GM12801 (cell line): Measurements from ENCODE around the gene SP3.

Experiments used
- CTCF ChIP-seq: IDR thresholded peaks from one replicate; pipeline ENCODE4 v1.5.1; 2011; ENCODE audit warnings: control low read depth; ENCODE audit not compliant: insufficient read length; ENCODE audit errors: extremely low read depth

The SP3 gene

DNA sequence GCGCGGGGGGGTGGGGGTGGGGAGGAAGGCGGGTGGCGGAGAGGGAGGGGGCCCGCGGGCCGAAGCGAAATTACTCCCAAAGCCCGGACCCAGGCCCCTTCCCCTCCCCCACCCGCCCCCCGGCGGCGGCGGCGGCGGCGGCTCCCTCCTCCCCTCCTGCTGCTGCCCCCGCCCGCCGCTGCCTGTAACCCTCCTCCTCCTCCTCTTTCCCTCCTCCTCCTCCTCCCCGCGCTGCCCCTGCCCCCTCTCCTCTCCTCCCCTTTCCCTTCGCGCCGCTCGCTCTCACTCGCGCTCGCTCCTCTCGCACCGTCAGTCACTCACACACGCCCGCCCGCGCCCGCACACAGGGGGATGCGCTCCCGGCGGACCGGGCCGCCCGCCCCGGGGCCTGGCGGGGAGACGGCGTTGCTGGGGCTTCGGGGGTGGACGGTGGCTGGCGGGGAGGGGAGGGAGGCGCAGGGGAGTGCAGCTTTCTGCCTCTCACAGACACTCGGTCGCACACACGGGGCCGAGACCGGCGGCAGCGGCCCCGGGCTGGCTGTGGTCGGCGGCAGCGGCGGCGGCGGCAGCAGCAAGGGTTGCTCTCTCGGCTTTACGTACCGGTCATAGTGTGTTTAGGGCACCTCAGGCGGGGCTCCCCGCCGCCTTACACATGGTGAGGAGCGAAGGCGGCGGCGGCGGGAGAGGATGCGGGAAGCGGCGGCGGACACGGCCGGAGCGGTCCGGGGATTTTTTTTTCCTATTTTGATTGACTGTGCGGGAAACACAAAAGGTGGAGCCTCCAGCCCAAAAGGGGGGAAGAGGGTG is 405 bp downstream of the SP3 start:
- no peak for TF ChIP-seq CTCF

DNA sequence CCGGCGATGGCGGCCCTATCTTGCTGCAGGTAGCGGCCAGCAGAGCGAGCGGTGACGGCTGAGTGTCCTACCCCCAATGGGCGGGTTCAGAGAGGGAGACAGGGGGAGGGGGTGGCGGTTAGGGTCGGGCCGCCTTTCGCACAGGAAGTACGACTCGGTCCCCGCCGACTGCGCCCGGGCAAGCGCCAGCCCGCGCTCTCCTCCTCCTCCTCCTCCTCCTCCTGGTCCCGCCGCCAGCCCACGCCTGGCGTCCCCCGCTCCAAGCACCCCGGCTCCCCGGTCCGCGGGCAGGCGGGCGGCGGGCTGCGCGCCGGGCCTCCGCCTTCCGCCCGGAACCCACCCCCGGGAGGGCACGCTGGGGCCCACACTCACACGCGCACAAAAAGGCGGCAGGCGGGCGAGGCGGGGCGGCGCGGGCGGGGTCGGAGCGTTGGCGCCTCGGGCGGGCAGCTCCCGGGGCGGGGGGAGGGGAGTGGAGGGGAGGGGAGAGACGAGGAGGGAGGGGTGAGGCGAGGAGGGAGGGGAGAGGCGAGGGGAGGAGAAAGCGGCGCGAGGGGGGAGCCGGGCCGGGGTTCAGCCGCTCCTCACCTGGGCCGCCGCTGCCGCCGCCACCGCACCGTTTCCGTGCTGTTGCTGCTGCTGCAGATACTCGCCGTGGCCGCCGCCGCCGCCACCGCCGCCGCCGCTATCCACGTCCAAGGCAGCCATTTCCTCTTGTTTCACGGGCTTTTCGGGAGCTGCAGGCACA is 1.2 kb downstream of the SP3 start:
- no peak for TF ChIP-seq CTCF

DNA sequence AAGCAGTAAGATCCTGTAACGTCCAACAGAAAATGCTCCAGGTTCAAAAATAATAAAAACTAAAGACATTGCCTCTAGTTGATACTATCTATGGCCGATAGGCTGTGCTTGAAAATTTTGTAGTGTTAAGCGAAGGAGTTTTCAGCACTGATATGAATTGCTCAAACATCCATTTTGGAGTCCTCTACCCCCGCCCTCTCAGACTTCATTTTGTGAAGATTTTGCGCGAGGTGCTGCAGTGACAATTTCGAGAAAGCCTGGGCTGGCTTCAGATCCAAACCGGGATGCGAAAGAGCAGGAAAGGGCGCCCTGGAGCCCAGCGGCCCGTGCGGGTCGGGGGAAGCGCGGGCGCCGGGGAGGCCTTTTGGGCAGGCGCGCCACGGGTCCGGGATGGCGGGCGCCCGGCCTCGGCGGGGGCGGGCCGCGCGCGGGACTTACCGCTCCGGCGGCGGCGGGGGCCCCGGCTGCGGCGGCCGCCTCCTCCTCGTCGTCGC is 1.8 kb downstream of the SP3 start:
- no peak for TF ChIP-seq CTCF

DNA sequence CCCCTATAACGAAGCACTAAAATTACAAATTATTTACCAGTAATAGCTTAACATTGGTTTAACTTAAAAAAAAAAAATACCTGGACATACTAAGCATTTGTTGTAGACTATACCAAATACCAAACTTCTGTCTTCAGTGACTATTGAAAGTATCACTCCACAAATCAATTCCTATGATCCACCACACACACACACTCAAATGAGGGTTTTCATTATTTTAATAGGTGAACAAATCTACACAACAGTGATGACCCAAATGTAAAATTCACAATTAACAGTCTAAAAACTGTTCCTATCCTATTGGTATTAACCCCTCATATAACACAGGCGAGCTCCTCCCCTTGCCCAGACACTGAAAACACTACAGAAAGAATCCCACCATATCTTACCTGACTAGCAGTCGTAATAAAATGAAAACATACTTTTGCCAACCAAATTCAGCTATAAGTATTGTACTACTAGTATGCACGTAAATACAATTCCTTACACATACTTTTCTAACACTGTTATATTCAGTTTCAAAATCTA is 2.5 kb downstream of the SP3 start:
- no peak for TF ChIP-seq CTCF

DNA sequence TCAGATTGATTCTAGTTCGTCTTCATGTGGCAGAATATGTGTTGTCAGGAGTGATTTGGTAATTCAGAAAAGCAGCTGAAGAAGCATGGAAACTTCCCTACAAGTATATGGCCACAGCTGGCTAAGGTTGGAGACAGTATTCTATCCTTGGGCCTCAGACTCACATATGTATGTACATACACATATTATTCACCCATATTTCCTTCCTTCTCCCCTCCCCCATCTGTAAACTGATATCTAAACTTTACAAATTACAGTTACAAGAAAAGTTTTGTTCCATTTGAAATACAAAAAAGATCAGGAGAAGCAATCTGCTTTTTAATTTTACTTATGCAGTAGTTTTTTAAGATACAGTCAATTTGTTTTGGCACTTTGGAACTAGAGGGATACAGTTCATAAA is 3.1 kb downstream of the SP3 start:
- no peak for TF ChIP-seq CTCF

- TF ChIP-seq CTCF, result no peak
These were observed 3.8 kb downstream of the SP3 start for GRCh38 chr2:173961346-173961705.

GRCh38 chr2:173959909-173960308 is 5.3 kb downstream of the SP3 start:
- TF ChIP-seq CTCF, result no peak
